ENCODE measurements around the gene PABPN1L. TPM values are rescaled to one million over a fixed set of nuclear protein-coding genes. Genes with fewer than 3 reads are reported as not detected.

PABPN1L gene
- total and polyA plus RNA-seq, 2 of the 13 experiments (the other 11 are each of a cell fraction or from before 2014, with no cell fraction given), result not detected

- TF ChIP-seq FUBP1 (CRISPR knock-in tag; IDR thresholded peaks at IDR 0.05; ENCODE audit: borderline replicate concordance), result no peak
- TF ChIP-seq ZNF773 (CRISPR knock-in tag; IDR thresholded peaks at IDR 0.05; ENCODE audit: borderline replicate concordance), result no peak
- TF ChIP-seq ZMYM2 (CRISPR knock-in tag; IDR thresholded peaks at IDR 0.05), result peak; percentile 97
- no peak for TF ChIP-seq FOXA1 (IDR thresholded peaks at IDR 0.05)
- peak; percentile 70 for TF ChIP-seq FOXA1 (CRISPR knock-in tag; IDR thresholded peaks at IDR 0.05)
- TF ChIP-seq SAFB2 (CRISPR knock-in tag; IDR thresholded peaks at IDR 0.05; ENCODE audit: borderline replicate concordance, low read depth), result no peak
- TF ChIP-seq ZSCAN12 (CRISPR knock-in tag; IDR thresholded peaks at IDR 0.05), result no peak
- TF ChIP-seq GATA4 (IDR thresholded peaks at IDR 0.05; ENCODE audit: borderline replicate concordance, low read depth), result no peak
- TF ChIP-seq KLF16 (CRISPR knock-in tag; IDR thresholded peaks at IDR 0.05), result no peak
- no peak for TF ChIP-seq RORA (CRISPR knock-in tag; IDR thresholded peaks at IDR 0.05)
- TF ChIP-seq BORCS8-MEF2B (CRISPR knock-in tag; IDR thresholded peaks at IDR 0.05), result no peak
- no peak for TF ChIP-seq PPARG (CRISPR knock-in tag; conservative IDR thresholded peaks at IDR 0.05)
- TF ChIP-seq, protein P1, sequence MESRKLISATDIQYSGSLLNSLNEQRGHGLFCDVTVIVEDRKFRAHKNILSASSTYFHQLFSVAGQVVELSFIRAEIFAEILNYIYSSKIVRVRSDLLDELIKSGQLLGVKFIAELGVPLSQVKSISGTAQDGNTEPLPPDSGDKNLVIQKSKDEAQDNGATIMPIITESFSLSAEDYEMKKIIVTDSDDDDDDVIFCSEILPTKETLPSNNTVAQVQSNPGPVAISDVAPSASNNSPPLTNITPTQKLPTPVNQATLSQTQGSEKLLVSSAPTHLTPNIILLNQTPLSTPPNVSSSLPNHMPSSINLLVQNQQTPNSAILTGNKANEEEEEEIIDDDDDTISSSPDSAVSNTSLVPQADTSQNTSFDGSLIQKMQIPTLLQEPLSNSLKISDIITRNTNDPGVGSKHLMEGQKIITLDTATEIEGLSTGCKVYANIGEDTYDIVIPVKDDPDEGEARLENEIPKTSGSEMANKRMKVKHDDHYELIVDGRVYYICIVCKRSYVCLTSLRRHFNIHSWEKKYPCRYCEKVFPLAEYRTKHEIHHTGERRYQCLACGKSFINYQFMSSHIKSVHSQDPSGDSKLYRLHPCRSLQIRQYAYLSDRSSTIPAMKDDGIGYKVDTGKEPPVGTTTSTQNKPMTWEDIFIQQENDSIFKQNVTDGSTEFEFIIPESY (CRISPR knock-in tag; IDR thresholded peaks at IDR 0.05), result peak; percentile 100
- TF ChIP-seq SALL2 (CRISPR knock-in tag; IDR thresholded peaks at IDR 0.05), result no peak
- TF ChIP-seq ZFY (CRISPR knock-in tag; IDR thresholded peaks at IDR 0.05), result peak; percentile 29; the same call in 1 of the 2 replicates
- peak; percentile 81; the same call in 1 of the 2 replicates for TF ChIP-seq ZNF619 (CRISPR knock-in tag; IDR thresholded peaks at IDR 0.05)
- no peak for TF ChIP-seq MXD4 (CRISPR knock-in tag; IDR thresholded peaks at IDR 0.05)
- peak; percentile 26; the same call in 1 of the 2 replicates for TF ChIP-seq MIER2 (CRISPR knock-in tag; IDR thresholded peaks at IDR 0.05)
- TF ChIP-seq, protein P2, sequence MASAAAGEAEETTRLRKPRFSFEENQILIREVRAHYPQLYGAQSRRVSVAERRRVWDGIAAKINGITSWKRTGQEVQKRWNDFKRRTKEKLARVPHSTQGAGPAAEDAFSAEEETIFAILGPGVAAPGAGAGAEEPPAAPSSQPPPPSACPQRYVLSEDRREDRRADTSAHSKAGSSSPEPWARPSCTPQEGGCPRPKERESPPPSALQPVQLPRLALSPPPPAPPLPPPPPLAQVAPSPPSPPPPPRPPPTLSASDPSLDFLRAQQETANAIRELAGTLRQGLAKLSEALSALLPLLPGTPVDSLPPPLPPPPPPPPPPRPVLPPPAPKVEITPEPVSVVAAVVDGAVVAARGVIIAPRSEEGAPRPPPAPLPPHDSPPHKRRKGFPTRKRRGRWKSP (CRISPR knock-in tag; IDR thresholded peaks at IDR 0.05), result no peak
- no peak for TF ChIP-seq ZFP41 (CRISPR knock-in tag; IDR thresholded peaks at IDR 0.05; ENCODE audit: borderline replicate concordance)
- TF ChIP-seq SCMH1 (CRISPR knock-in tag; IDR thresholded peaks at IDR 0.05; ENCODE audit: borderline replicate concordance), result no peak
- TF ChIP-seq HMGA1 (CRISPR knock-in tag; conservative IDR thresholded peaks at IDR 0.05), result no peak
Observed at GRCh38 chr16:88839026-88839529, 27.4 kb downstream of the PABPN1L start (continued).

All from HepG2 (cell line).